COLO668 (cell line): ENCODE results near the gene BIRC7.

Source experiments
- DNase-seq: peaks from one replicate; lab custom pipeline; 2025; ENCODE audit not compliant: unreplicated experiment; lab: John Stamatoyannopoulos, UW

The BIRC7 gene

GRCh38 chr20:63224412-63225081 lies 11.2 kb upstream of the BIRC7 start:
- peak; percentile 76 for DNase-seq

GRCh38 chr20:63225082-63225454 lies 10.6 kb upstream of the BIRC7 start:
- DNase-seq: no peak

GRCh38 chr20:63226042-63226943 lies 9.4 kb upstream of the BIRC7 start:
- no peak for DNase-seq

GRCh38 chr20:63227260-63227659 lies 8.4 kb upstream of the BIRC7 start:
- no peak for DNase-seq

GRCh38 chr20:63228806-63229205 lies 6.9 kb upstream of the BIRC7 start:
- no peak for DNase-seq

- DNase-seq: peak; percentile 52
Measured at GRCh38 chr20:63230800-63231268, 4.9 kb upstream of the BIRC7 start.

GRCh38 chr20:63232235-63233060 lies 3.3 kb upstream of the BIRC7 start:
- DNase-seq: no peak

- DNase-seq: no peak
Measured at GRCh38 chr20:63233061-63233344, 2.7 kb upstream of the BIRC7 start.

GRCh38 chr20:63233924-63234323 lies 1.8 kb upstream of the BIRC7 start:
- DNase-seq: no peak

GRCh38 chr20:63234693-63235398 lies 859 bp upstream of the BIRC7 start:
- DNase-seq: peak; percentile 58

GRCh38 chr20:63236116-63236837 lies 572 bp downstream of the BIRC7 start:
- no peak for DNase-seq

GRCh38 chr20:63238031-63238430 lies 2.3 kb downstream of the BIRC7 start:
- DNase-seq: no peak

GRCh38 chr20:63238514-63239125 lies 2.9 kb downstream of the BIRC7 start:
- no peak for DNase-seq

- DNase-seq: no peak
Measured at GRCh38 chr20:63239431-63239830, 3.7 kb downstream of the BIRC7 start.

- no peak for DNase-seq
Measured at GRCh38 chr20:63240004-63240403, 4.3 kb downstream of the BIRC7 start.

- DNase-seq: peak; percentile 13
Measured at GRCh38 chr20:63241272-63241671, 5.6 kb downstream of the BIRC7 start.

- no peak for DNase-seq
Measured at GRCh38 chr20:63242736-63243135, 7.0 kb downstream of the BIRC7 start.

- no peak for DNase-seq
Measured at GRCh38 chr20:63243604-63244247, 8.0 kb downstream of the BIRC7 start.

GRCh38 chr20:63244468-63244867 lies 8.8 kb downstream of the BIRC7 start:
- DNase-seq: no peak
